H1 (cell line): ENCODE results near the gene NOS1AP. TPM values are rescaled to one million over a fixed set of nuclear protein-coding genes. Genes with fewer than 3 reads are reported as not detected.

Experiments used
- CTCF ChIA-PET: fragments of 300-600 bp; sonication (Branson Sonifier 250); formaldehyde crosslinking; loops from one replicate; lab custom pipeline; 2021; ENCODE audit not compliant: partially characterized antibody; lab: Charles Lee
- POLR2A ChIA-PET: fragments of 300-600 bp; sonication (Branson Sonifier 250); formaldehyde crosslinking; loops from one replicate; lab custom pipeline; 2021; ENCODE audit warnings: inconsistent platforms; ENCODE audit not compliant: partially characterized antibody; lab: Charles Lee
- DNase-seq, 2 experiments: peaks; one replicate each; pipeline versions ENCODE4 v3.0.0 to v3.0.0-alpha.2; 2010 to 2022; ENCODE audit warnings: low spot score in 2 of 2, low read depth in 1 of 2, mixed read lengths in 1 of 2
- FAIRE-seq: peaks from 2 replicates; lab custom pipeline; 2011; peaks lifted over from hg19 to GRCh38; lab: Jason Lieb, UNC
- H2AFZ ChIP-seq: 2 replicates; pipeline ENCODE4 v1.8.1; 2012; ENCODE audit warnings: low read length, inconsistent platforms
- H2AK5ac ChIP-seq: 2 replicates; pipeline ENCODE4 v1.6.1; 2013; ENCODE audit warnings: low read depth, low read length
- H2BK120ac ChIP-seq: replicated peaks from 2 replicates; pipeline ENCODE3; 2013; ENCODE audit warnings: low read depth, low read length, inconsistent platforms
- H2BK12ac ChIP-seq: 2 replicates; pipeline ENCODE4 v1.6.1; 2013; ENCODE audit warnings: low read depth, low read length
- H2BK15ac ChIP-seq: 2 replicates; pipeline ENCODE4 v1.6.1; 2013; ENCODE audit warnings: low read length
- H2BK20ac ChIP-seq: 2 replicates; pipeline ENCODE4 v1.6.1; 2013; ENCODE audit warnings: low read length
- H2BK5ac ChIP-seq: 2 replicates; pipeline ENCODE4 v1.6.1; 2013; ENCODE audit warnings: low read depth, low read length
- H3K14ac ChIP-seq: 2 replicates; pipeline ENCODE4 v1.6.1; 2013; ENCODE audit warnings: inconsistent platforms; ENCODE audit not compliant: insufficient read length
- H3K18ac ChIP-seq: 2 replicates; pipeline ENCODE4 v1.6.1; 2013; ENCODE audit warnings: low read length; ENCODE audit errors: extremely low read depth
- H3K23ac ChIP-seq: 2 replicates; pipeline ENCODE4 v1.6.1; 2013; ENCODE audit warnings: inconsistent platforms; ENCODE audit not compliant: insufficient read length
- H3K23me2 ChIP-seq: 2 replicates; pipeline ENCODE4 v1.6.1; 2013; ENCODE audit warnings: low read depth, low read length
- H3K27ac ChIP-seq: 2 replicates; pipeline ENCODE4 v1.6.1; 2011; ENCODE audit warnings: low read depth, low read length, inconsistent platforms
- H3K27me3 ChIP-seq, 4 experiments: replicated peaks in 1 of 4; 1 replicate in 1 of 4; 2 replicates in 3 of 4; pipeline versions ENCODE4 v1.6.1 to v1.8.1; 2011 to 2013; ENCODE audit warnings: low read length in 3 of 4, mild to moderate bottlenecking in 3 of 4, inconsistent platforms in 2 of 4, mixed read lengths in 2 of 4, moderate library complexity in 1 of 4; ENCODE audit not compliant: control insufficient read depth in 3 of 4, insufficient read depth in 3 of 4; ENCODE audit errors: extremely low read depth in 1 of 4
- H3K36me3 ChIP-seq, 4 experiments: 2 replicates each; pipeline versions ENCODE4 v1.6.1 to v1.8.1; 2011 to 2013; ENCODE audit warnings: mild to moderate bottlenecking in 4 of 4, low read length in 3 of 4, moderate library complexity in 2 of 4, control low read depth in 1 of 4, inconsistent platforms in 1 of 4; ENCODE audit not compliant: insufficient read depth in 4 of 4, control insufficient read depth in 2 of 4
- H3K4ac ChIP-seq: replicated peaks from 2 replicates; pipeline ENCODE3; 2013; ENCODE audit warnings: low read length, low read depth, mixed read lengths, inconsistent platforms; ENCODE audit not compliant: insufficient read length
- H3K4me1 ChIP-seq, 4 experiments: replicated peaks in 1 of 4; 1 replicate in 1 of 4; 2 replicates in 3 of 4; pipeline versions ENCODE4 v1.6.1 to v1.8.1; 2011 to 2013; ENCODE audit warnings: low read length in 3 of 4, inconsistent platforms in 2 of 4, mixed read lengths in 1 of 4; ENCODE audit not compliant: insufficient read depth in 4 of 4, control insufficient read depth in 3 of 4
- H3K4me2 ChIP-seq, 2 experiments: 2 replicates each; pipeline versions ENCODE4 v1.6.1 to v1.8.1; 2011 to 2013; ENCODE audit warnings: low read depth in 2 of 2, low read length in 2 of 2, control low read depth in 1 of 2, inconsistent platforms in 1 of 2, mild to moderate bottlenecking in 1 of 2; ENCODE audit not compliant: insufficient read depth in 1 of 2
- H3K4me3 ChIP-seq, 4 experiments: fragments of 200-600, 300-600 bp in 1 of 4; sonication (generic), shearing (Covaris generic), sonication (Bioruptor Twin) in 1 of 4; 2 replicates each; pipeline versions ENCODE4 v1.5.1 to v1.8.1; 2011 to 2016; ENCODE audit warnings: low read length in 4 of 4, low read depth in 3 of 4, control low read depth in 2 of 4, inconsistent platforms in 2 of 4, mild to moderate bottlenecking in 2 of 4, mixed read lengths in 1 of 4, moderate library complexity in 1 of 4; ENCODE audit not compliant: insufficient read depth in 2 of 4; ENCODE audit errors: extremely low read depth in 1 of 4
- H3K56ac ChIP-seq: replicated peaks from 2 replicates; pipeline ENCODE3; 2013; ENCODE audit warnings: low read depth, mild to moderate bottlenecking, mixed read lengths, low read length, inconsistent platforms; ENCODE audit not compliant: insufficient read length
- H3K79me1 ChIP-seq: 2 replicates; pipeline ENCODE4 v1.6.1; 2013; ENCODE audit warnings: low read depth, low read length, control low read depth
- H3K79me2 ChIP-seq, 2 experiments: 2 replicates each; pipeline versions ENCODE4 v1.6.1 to v1.8.1; 2012 to 2013; ENCODE audit warnings: low read length in 2 of 2, mild to moderate bottlenecking in 2 of 2, inconsistent platforms in 1 of 2; ENCODE audit not compliant: insufficient read depth in 2 of 2, control insufficient read depth in 1 of 2
- H3K9ac ChIP-seq, 4 experiments: replicated peaks in 1 of 4; 1 replicate in 1 of 4; 2 replicates in 3 of 4; pipeline versions ENCODE4 v1.6.1 to v1.8.1; 2011 to 2013; ENCODE audit warnings: low read depth in 3 of 4, low read length in 3 of 4, control low read depth in 2 of 4, mild to moderate bottlenecking in 2 of 4, moderate library complexity in 2 of 4, inconsistent platforms in 1 of 4; ENCODE audit errors: extremely low read depth in 1 of 4
- H3K9me3 ChIP-seq, 2 experiments: 2 replicates each; pipeline versions ENCODE4 v1.6.1 to v1.8.1; 2012 to 2013; ENCODE audit warnings: mild to moderate bottlenecking in 2 of 2, moderate library complexity in 2 of 2, control low read depth in 1 of 2, inconsistent platforms in 1 of 2, low read depth in 1 of 2, low read length in 1 of 2, mixed read lengths in 1 of 2; ENCODE audit not compliant: insufficient read depth in 2 of 2
- H4K20me1 ChIP-seq, 2 experiments: replicated peaks in 1 of 2; 2 replicates each; pipeline versions ENCODE3 to v1.8.1; 2011 to 2013; ENCODE audit warnings: inconsistent platforms in 2 of 2, low read length in 2 of 2, mild to moderate bottlenecking in 1 of 2; ENCODE audit not compliant: insufficient read depth in 2 of 2, control insufficient read depth in 1 of 2
- H4K5ac ChIP-seq: 2 replicates; pipeline ENCODE4 v1.6.1; 2013; ENCODE audit warnings: low read length, low read depth, mixed read lengths, inconsistent platforms; ENCODE audit not compliant: insufficient read length
- H4K8ac ChIP-seq: 2 replicates; pipeline ENCODE4 v1.8.0; 2013; ENCODE audit warnings: mild to moderate bottlenecking, moderate library complexity, low read length, inconsistent platforms; ENCODE audit not compliant: insufficient read depth; ENCODE audit errors: extremely low read depth
- H4K91ac ChIP-seq: replicated peaks from 2 replicates; pipeline ENCODE3; 2013; ENCODE audit warnings: low read length, mixed read lengths, inconsistent platforms; ENCODE audit not compliant: insufficient read length
- BCL11A ChIP-seq, 2 experiments: IDR thresholded peaks; one replicate each; pipeline ENCODE4 v1.6.1; 2011; ENCODE audit warnings: low read depth in 2 of 2, low read length in 2 of 2, mild to moderate bottlenecking in 2 of 2
- HDAC6 ChIP-seq: IDR thresholded peaks from one replicate; pipeline ENCODE4 v1.7.1; 2012; ENCODE audit warnings: low read depth, mild to moderate bottlenecking, inconsistent platforms, low read length, moderate library complexity
- JUND ChIP-seq: IDR thresholded peaks from 2 replicates; pipeline ENCODE4 v1.6.1; 2011; ENCODE audit warnings: mild to moderate bottlenecking, improper control_type of control experiment, low read length
- RFX5 ChIP-seq: IDR thresholded peaks from 2 replicates; pipeline ENCODE4 v1.6.1; 2011; ENCODE audit warnings: low read depth, low read length, improper control_type of control experiment, borderline replicate concordance
- SUZ12 ChIP-seq: fragments of 200-600 bp; sonication (generic); IDR thresholded peaks from 2 replicates; pipeline ENCODE4 v1.6.1; 2012; ENCODE audit warnings: mild to moderate bottlenecking, inconsistent platforms, low read length, moderate library complexity, mixed read lengths
- TCF12 ChIP-seq: IDR thresholded peaks from 2 replicates; pipeline ENCODE4 v1.6.1; 2011; ENCODE audit warnings: low read depth, mild to moderate bottlenecking, low read length
- WGBS, 2 experiments: shearing (Covaris generic) in 1 of 2; methylation state at CpG; one replicate each; pipeline versions ENCODE4 v1.1.6 to v1.1.7; 2013 to 2015; ENCODE audit warnings: low lambda C conversion rate in 2 of 2, mixed read lengths in 2 of 2, inconsistent platforms in 1 of 2, low coverage in 1 of 2, missing lambda C conversion rate in 1 of 2; ENCODE audit not compliant: insufficient replicate concordance in 2 of 2, insufficient coverage in 1 of 2, insufficient read length in 1 of 2; ENCODE audit errors: extremely low coverage in 1 of 2, missing lambda C conversion rate in 1 of 2; 5-methylcytosine and 5-hydroxymethylcytosine counted together
- polyA plus RNA-seq, 7 experiments: library from polyadenylated mRNA; depleted of rRNA in 3 of 7; stranded (reverse) in 5 of 7; unstranded in 2 of 7; fragments of >200 nt in 5 of 7; fragments of 200-250 nt in 2 of 7; gene quantifications; 1 replicate in 5 of 7; 2 replicates in 1 of 7; 4 replicates in 1 of 7; pipeline versions ENCODE4 v1.2.1 to v1.2.3, GENCODE V29; 2011 to 2013; ENCODE audit warnings: missing spikeins in 2 of 7, mixed read lengths in 2 of 7
- total RNA-seq: library from RNA; stranded (reverse); fragmentation: NEBNext Ultra II Directional; extraction: Animal tissue kit (Norgen Biotek cat#: 25700); gene quantifications from 2 replicates; pipeline ENCODE4 v1.2.1, GENCODE V29; 2021
- TF ChIP-seq, protein P1 (sequence below): IDR thresholded peaks from 2 replicates; pipeline ENCODE4 v1.6.1; 2012; ENCODE audit warnings: inconsistent platforms
- TF ChIP-seq, protein P2 (sequence below), 3 experiments: IDR thresholded peaks; 1 replicate in 2 of 3; 2 replicates in 1 of 3; pipeline versions ENCODE4 v1.5.1 to v1.6.1; 2011; ENCODE audit warnings: low read length in 3 of 3, mild to moderate bottlenecking in 3 of 3, inconsistent platforms in 2 of 3, low read depth in 1 of 3, moderate library complexity in 1 of 3; ENCODE audit not compliant: insufficient read depth in 1 of 3; ENCODE audit errors: control extremely low read depth in 1 of 3
- TF ChIP-seq, protein P3 (sequence below): IDR thresholded peaks from 2 replicates; pipeline ENCODE4 v1.6.1; 2011; ENCODE audit warnings: low read depth, mild to moderate bottlenecking, low read length; ENCODE audit not compliant: insufficient read depth

NOS1AP gene
- total and polyA plus RNA-seq, 2 of the 8 experiments (the other 6 are each of a cell fraction or from before 2014, with no cell fraction given): 2.4 to 12.1 TPM

DNA sequence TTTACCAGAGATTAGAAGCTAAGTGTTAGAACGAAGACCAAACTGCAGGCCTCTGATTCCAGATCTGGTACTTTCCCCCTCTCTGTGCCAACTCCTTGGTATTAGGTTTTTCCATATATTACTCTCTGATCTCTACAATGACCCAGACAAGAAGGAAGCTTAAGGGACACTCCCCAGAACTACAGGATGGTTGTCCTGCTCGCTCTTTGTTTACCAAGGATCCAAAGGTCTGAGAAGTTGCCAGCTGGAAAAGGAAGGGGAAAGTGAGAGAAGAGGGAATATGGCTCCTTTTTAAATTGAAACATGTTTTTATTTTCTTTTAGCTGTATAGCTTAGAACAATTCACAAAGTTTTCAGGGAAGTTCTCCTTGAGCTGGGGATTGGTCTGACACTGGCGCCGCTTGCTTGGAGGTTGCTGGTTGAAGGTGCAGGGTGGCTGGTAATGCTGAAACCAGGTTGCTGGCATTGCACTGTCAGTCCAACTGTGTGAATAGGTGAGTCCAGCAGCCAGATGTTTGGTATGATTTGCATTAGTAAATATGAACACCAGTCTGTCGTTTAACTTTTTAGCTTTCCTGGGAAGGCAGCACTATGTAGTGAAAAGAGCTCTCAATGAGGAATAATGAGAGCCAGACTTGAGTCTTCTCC, 89.3 kb downstream of the NOS1AP start:
- no peak overlapping the region for H4K5ac ChIP-seq
- TF ChIP-seq, protein P1, sequence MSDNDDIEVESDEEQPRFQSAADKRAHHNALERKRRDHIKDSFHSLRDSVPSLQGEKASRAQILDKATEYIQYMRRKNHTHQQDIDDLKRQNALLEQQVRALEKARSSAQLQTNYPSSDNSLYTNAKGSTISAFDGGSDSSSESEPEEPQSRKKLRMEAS: no peak
- TF ChIP-seq, protein P2, sequence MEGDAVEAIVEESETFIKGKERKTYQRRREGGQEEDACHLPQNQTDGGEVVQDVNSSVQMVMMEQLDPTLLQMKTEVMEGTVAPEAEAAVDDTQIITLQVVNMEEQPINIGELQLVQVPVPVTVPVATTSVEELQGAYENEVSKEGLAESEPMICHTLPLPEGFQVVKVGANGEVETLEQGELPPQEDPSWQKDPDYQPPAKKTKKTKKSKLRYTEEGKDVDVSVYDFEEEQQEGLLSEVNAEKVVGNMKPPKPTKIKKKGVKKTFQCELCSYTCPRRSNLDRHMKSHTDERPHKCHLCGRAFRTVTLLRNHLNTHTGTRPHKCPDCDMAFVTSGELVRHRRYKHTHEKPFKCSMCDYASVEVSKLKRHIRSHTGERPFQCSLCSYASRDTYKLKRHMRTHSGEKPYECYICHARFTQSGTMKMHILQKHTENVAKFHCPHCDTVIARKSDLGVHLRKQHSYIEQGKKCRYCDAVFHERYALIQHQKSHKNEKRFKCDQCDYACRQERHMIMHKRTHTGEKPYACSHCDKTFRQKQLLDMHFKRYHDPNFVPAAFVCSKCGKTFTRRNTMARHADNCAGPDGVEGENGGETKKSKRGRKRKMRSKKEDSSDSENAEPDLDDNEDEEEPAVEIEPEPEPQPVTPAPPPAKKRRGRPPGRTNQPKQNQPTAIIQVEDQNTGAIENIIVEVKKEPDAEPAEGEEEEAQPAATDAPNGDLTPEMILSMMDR (IDR thresholded peaks at IDR 0.05; ENCODE audit: control extremely low read depth in 1 of 3, insufficient read depth in 1 of 3, low read depth in 1 of 3, low read length in 3 of 3): no peak
- no peak for TF ChIP-seq SUZ12
- TF ChIP-seq TCF12: no peak
- TF ChIP-seq HDAC6: no peak
- TF ChIP-seq BCL11A (IDR thresholded peaks at IDR 0.05; ENCODE audit: low read depth in 2 of 2, low read length in 2 of 2): no peak
- TF ChIP-seq, protein P3, sequence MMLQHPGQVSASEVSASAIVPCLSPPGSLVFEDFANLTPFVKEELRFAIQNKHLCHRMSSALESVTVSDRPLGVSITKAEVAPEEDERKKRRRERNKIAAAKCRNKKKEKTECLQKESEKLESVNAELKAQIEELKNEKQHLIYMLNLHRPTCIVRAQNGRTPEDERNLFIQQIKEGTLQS: no peak
- no peak for TF ChIP-seq RFX5
- TF ChIP-seq JUND: no peak

More for the DNA sequence above, 89.3 kb downstream of the NOS1AP start:
- H3K4me2 ChIP-seq: no peak overlapping the region
- no peak overlapping the region for H4K8ac ChIP-seq
- no peak overlapping the region for H3K4ac ChIP-seq
- no peaks in the 10 kb centered on the region for H3K9me3 ChIP-seq
- no peak overlapping the region for H2BK20ac ChIP-seq
- FAIRE-seq (no peak), DNase-seq (no peak)
- no peak overlapping the region for H3K56ac ChIP-seq
- H3K18ac ChIP-seq: no peak overlapping the region
- no peak overlapping the region for H3K27ac ChIP-seq
- H3K79me2 ChIP-seq: peaks cover 0 to 20% of the 10 kb centered on the region in 2 experiments; a peak in 1 of 4 replicates
- no peaks in the 10 kb centered on the region for H3K79me1 ChIP-seq
- CTCF ChIA-PET: interaction anchor here (0.6 to 3.7 kb wide), 5 partner anchors 9 to 103 kb away, joined by 3 to 36 read pairs (median 6); no protein-coding TSS in a partner anchor
- H2BK15ac ChIP-seq: no peak overlapping the region
- no peak overlapping the region for H2AFZ ChIP-seq
- no peaks in the 10 kb centered on the region for H3K23me2 ChIP-seq
- H3K9ac ChIP-seq: no peak overlapping the region
- no peaks in the 10 kb centered on the region for H3K36me3 ChIP-seq
- H3K4me1 ChIP-seq: no peaks in the 10 kb centered on the region; a peak in 1 of 7 replicates
- no peak overlapping the region for H2BK120ac ChIP-seq
- H4K20me1 ChIP-seq: no peaks in the 10 kb centered on the region
- H3K23ac ChIP-seq: no peak overlapping the region
- no peak overlapping the region for H2BK12ac ChIP-seq
- no peak overlapping the region for H3K4me3 ChIP-seq
- no peak overlapping the region for H2BK5ac ChIP-seq
- POLR2A ChIA-PET: interaction anchor here (0.6 to 1.6 kb wide), 3 partner anchors 10 to 345 kb away, joined by 3 to 8 read pairs (median 8); no protein-coding TSS in a partner anchor
- H3K27me3 ChIP-seq: no peaks in the 10 kb centered on the region
- H4K91ac ChIP-seq: no peak overlapping the region
- H3K14ac ChIP-seq: no peak overlapping the region
- no peak overlapping the region for H2AK5ac ChIP-seq
- 95% methylated on average over 4 of the region's 5 CpGs; no CpG with 5 or more reads in 1 of the 2 experiments for WGBS, 2 experiments
